BLaER1 (cell line): ENCODE data around the gene HSD17B1.

Source experiments
- H3K27ac ChIP-seq: shearing (Covaris generic); formaldehyde crosslinking; 2 replicates; pipeline ENCODE4 v1.8.1; 2022
- H3K27me3 ChIP-seq: shearing (Covaris generic); formaldehyde crosslinking; 2 replicates; pipeline ENCODE4 v1.8.1; 2022
- H3K36me3 ChIP-seq: shearing (Covaris generic); formaldehyde crosslinking; 2 replicates; pipeline ENCODE4 v1.8.1; 2022
- H3K4me1 ChIP-seq: shearing (Covaris generic); formaldehyde crosslinking; 2 replicates; pipeline ENCODE4 v1.8.1; 2022
- H3K4me2 ChIP-seq: shearing (Covaris generic); formaldehyde crosslinking; 2 replicates; pipeline ENCODE4 v1.8.1; 2022
- H3K4me3 ChIP-seq: shearing (Covaris generic); formaldehyde crosslinking; 2 replicates; pipeline ENCODE4 v1.8.1; 2022
- H3K9ac ChIP-seq: shearing (Covaris generic); formaldehyde crosslinking; 2 replicates; pipeline ENCODE4 v1.8.1; 2022
- H3K9me3 ChIP-seq: shearing (Covaris generic); formaldehyde crosslinking; 2 replicates; pipeline ENCODE4 v1.8.1; 2022
- H4K20me1 ChIP-seq: shearing (Covaris generic); formaldehyde crosslinking; 2 replicates; pipeline ENCODE4 v1.8.1; 2022
- Cebpa-rat ChIP-seq: shearing (Covaris generic); IDR thresholded peaks from 2 replicates; pipeline ENCODE4 v1.8.1; 2022

Gene HSD17B1

DNA sequence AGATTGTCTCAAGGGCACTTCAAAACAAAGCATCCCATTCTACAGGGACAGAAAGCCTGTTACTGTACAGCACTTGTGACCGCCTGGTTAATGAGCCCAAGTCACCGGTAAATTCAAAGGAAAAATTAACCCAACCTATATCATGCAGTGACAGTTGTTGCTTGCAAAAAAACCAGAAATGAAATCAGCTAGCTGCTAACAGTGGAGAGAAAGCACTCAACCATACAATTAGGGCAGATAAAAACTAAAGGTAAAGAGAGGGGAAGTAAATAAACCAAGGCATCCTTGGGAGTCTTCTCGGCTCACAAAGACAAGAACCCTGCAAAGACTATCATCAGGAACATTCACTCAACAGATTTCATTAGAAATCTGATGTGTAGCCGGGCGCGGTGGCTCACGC is 50.6 kb downstream of the HSD17B1 start:
- peaks cover 93% of the 10 kb centered on the region for H4K20me1 ChIP-seq
- H3K27me3 ChIP-seq = no peaks in the 10 kb centered on the region
- H3K36me3 ChIP-seq = peaks cover 16% of the 10 kb centered on the region
- no peak overlapping the region for H3K4me2 ChIP-seq
- H3K27ac ChIP-seq = no peak overlapping the region
- H3K4me1 ChIP-seq = peaks cover 52% of the 10 kb centered on the region
- no peaks in the 10 kb centered on the region for H3K9me3 ChIP-seq
- TF ChIP-seq Cebpa-rat = no peak
- no peak overlapping the region for H3K9ac ChIP-seq
- no peak overlapping the region for H3K4me3 ChIP-seq
